K562 (cell line): Measurements from ENCODE around the gene BPTF.
"Not testable (repeated sequence)": the region's sequence is repeated elsewhere in the genome, so short reads cannot be mapped to it uniquely, and the experiment has no call there.

Experiments used
- E2F6 ChIP-seq, 2 experiments: IDR thresholded peaks; 2 replicates each; pipeline ENCODE4 v1.6.1; 2011; ENCODE audit warnings: borderline replicate concordance in 1 of 2, control low read depth in 1 of 2, low read depth in 1 of 2, low read length in 1 of 2, mild to moderate bottlenecking in 1 of 2, mixed read lengths in 1 of 2, moderate library complexity in 1 of 2; ENCODE audit not compliant: insufficient read depth in 1 of 2, insufficient read length in 1 of 2, poor library complexity in 1 of 2, severe bottlenecking in 1 of 2; ENCODE audit errors: extremely low read depth in 1 of 2
- GMEB1 ChIP-seq: fragments of 250-450 bp; sonication (Bioruptor Pico); IDR thresholded peaks from 2 replicates; pipeline ENCODE4 v1.4.0; 2020; ENCODE audit warnings: mild to moderate bottlenecking
- POLR2AphosphoS5 ChIP-seq: IDR thresholded peaks from 2 replicates; pipeline ENCODE4 v1.6.1; 2011; ENCODE audit warnings: mild to moderate bottlenecking, low read depth, low read length, moderate library complexity; ENCODE audit not compliant: control insufficient read depth, insufficient read depth
- PREB ChIP-seq: sonication (generic); formaldehyde crosslinking; IDR thresholded peaks from 2 replicates; pipeline ENCODE4 v1.8.1; 2023; ENCODE audit warnings: mild to moderate bottlenecking, missing genetic modification reagents
- SIN3A ChIP-seq, 2 experiments: fragments of 150-350 bp in 1 of 2; IDR thresholded peaks; 2 replicates each; pipeline ENCODE4 v1.6.1; 2011 to 2016; ENCODE audit warnings: borderline replicate concordance in 2 of 2, low read depth in 2 of 2, low read length in 2 of 2, mild to moderate bottlenecking in 2 of 2, moderate library complexity in 2 of 2; ENCODE audit not compliant: control insufficient read depth in 1 of 2
- SREBF1 ChIP-seq: fragments of 150-350 bp; IDR thresholded peaks from 2 replicates; pipeline ENCODE4 v1.6.1; 2014; ENCODE audit warnings: antibody characterized with exemption, low read depth, low read length, borderline replicate concordance
- TAF1 ChIP-seq: IDR thresholded peaks from 2 replicates; pipeline ENCODE4 v1.6.1; 2011; ENCODE audit warnings: mild to moderate bottlenecking, low read length, moderate library complexity; ENCODE audit not compliant: insufficient read depth, control insufficient read depth, severe bottlenecking; ENCODE audit errors: extremely low read depth
- TEAD2 ChIP-seq: fragments of 450-650 bp; IDR thresholded peaks from 2 replicates; pipeline ENCODE4 v1.6.1; 2016; ENCODE audit warnings: missing genetic modification characterization, control low read depth, missing compliant biosample characterization
- ZBTB40 ChIP-seq, 2 experiments: fragments of 450-650 bp in 1 of 2; sonication (generic) in 1 of 2; formaldehyde crosslinking in 1 of 2; IDR thresholded peaks; 2 replicates each; pipeline versions ENCODE4 v1.7.1 to v1.9.0; 2016 to 2022; ENCODE audit warnings: inconsistent platforms in 1 of 2, mild to moderate bottlenecking in 1 of 2, missing genetic modification reagents in 1 of 2
- ZBTB43 ChIP-seq: sonication (generic); formaldehyde crosslinking; IDR thresholded peaks from 2 replicates; pipeline ENCODE4 v1.8.0; 2023; ENCODE audit warnings: mild to moderate bottlenecking, missing genetic modification reagents

- TF ChIP-seq ZBTB40 (IDR thresholded peaks at IDR 0.05); ZBTB40 (CRISPR knock-in tag; IDR thresholded peaks at IDR 0.05); PREB (CRISPR knock-in tag); POLR2AphosphoS5; GMEB1; SIN3A (IDR thresholded peaks at IDR 0.05; ENCODE audit: borderline replicate concordance in 2 of 2, control insufficient read depth in 1 of 2, low read depth in 2 of 2, low read length in 2 of 2); E2F6 (IDR thresholded peaks at IDR 0.05; ENCODE audit: borderline replicate concordance in 1 of 2, extremely low read depth in 1 of 2, insufficient read depth in 1 of 2, insufficient read length in 1 of 2, low read depth in 1 of 2, low read length in 1 of 2, poor library complexity in 1 of 2, severe bottlenecking in 1 of 2); ZBTB43; SREBF1; TEAD2 (tag); TAF1: not testable (repeated sequence)
Measured at GRCh38 chr17:67910117-67910803, 85.0 kb downstream of the BPTF start.
